HepG2 (cell line): ENCODE measurements around the gene DPEP3.

Experiments
- CTCF ChIP-seq: sonication (generic); formaldehyde crosslinking; IDR thresholded peaks from 2 replicates; pipeline ENCODE4 v1.5.0; 2020; ENCODE audit warnings: mild to moderate bottlenecking, missing genetic modification reagents, moderate library complexity
- E2F5 ChIP-seq: sonication (generic); formaldehyde crosslinking; conservative IDR thresholded peaks from 2 replicates; pipeline ENCODE4 v1.4.0; 2020; ENCODE audit warnings: missing genetic modification reagents
- EHMT2 ChIP-seq: fragments of 200-600 bp; sonication (generic); IDR thresholded peaks from 2 replicates; pipeline ENCODE4 v1.7.0; 2017; ENCODE audit warnings: antibody characterized with exemption, low read depth, low read length, borderline replicate concordance
- ETV6 ChIP-seq: sonication (generic); formaldehyde crosslinking; conservative IDR thresholded peaks from 2 replicates; pipeline ENCODE4 v1.4.0; 2020; ENCODE audit warnings: missing genetic modification reagents
- JARID2 ChIP-seq: sonication (generic); formaldehyde crosslinking; IDR thresholded peaks from 2 replicates; pipeline ENCODE4 v1.8.1; 2023; ENCODE audit warnings: missing genetic modification reagents, inconsistent platforms; ENCODE audit not compliant: insufficient replicate concordance
- MYC ChIP-seq: sonication (generic); formaldehyde crosslinking; IDR thresholded peaks from 2 replicates; pipeline ENCODE4 v1.9.0; 2021; ENCODE audit warnings: missing genetic modification reagents, borderline replicate concordance
- PHF8 ChIP-seq: sonication (generic); formaldehyde crosslinking; IDR thresholded peaks from 2 replicates; pipeline ENCODE4 v1.5.0; 2020; ENCODE audit warnings: missing genetic modification reagents
- POLR2AphosphoS5 ChIP-seq: IDR thresholded peaks from 2 replicates; pipeline ENCODE4 v1.6.1; 2012; ENCODE audit warnings: low read depth, low read length
- TRIM24 ChIP-seq: sonication (generic); formaldehyde crosslinking; IDR thresholded peaks from 2 replicates; pipeline ENCODE4 v1.8.0; 2022; ENCODE audit warnings: mild to moderate bottlenecking, missing genetic modification reagents
- ZBTB38 ChIP-seq: sonication (generic); formaldehyde crosslinking; IDR thresholded peaks from 2 replicates; pipeline ENCODE4 v1.5.1; 2020; ENCODE audit warnings: mild to moderate bottlenecking, missing genetic modification reagents
- ZKSCAN8 ChIP-seq: IDR thresholded peaks from 2 replicates; pipeline ENCODE4 v1.6.1; 2016; ENCODE audit warnings: borderline replicate concordance, missing genetic modification reagents, missing compliant biosample characterization
- ZNF18 ChIP-seq: sonication (generic); formaldehyde crosslinking; IDR thresholded peaks from 2 replicates; pipeline ENCODE4 v1.8.0; 2022; ENCODE audit warnings: mild to moderate bottlenecking, missing genetic modification reagents; ENCODE audit not compliant: insufficient replicate concordance
- ZNF747 ChIP-seq: sonication (generic); formaldehyde crosslinking; IDR thresholded peaks from 2 replicates; pipeline ENCODE4 v1.8.1; 2023; ENCODE audit warnings: missing genetic modification reagents, mild to moderate bottlenecking, borderline replicate concordance
- ZSCAN21 ChIP-seq: sonication (generic); formaldehyde crosslinking; IDR thresholded peaks from 2 replicates; pipeline ENCODE4 v1.8.0; 2022; ENCODE audit warnings: mild to moderate bottlenecking, missing genetic modification reagents, moderate library complexity, borderline replicate concordance

- TF ChIP-seq ZNF747 (CRISPR knock-in tag) (no peak), ZKSCAN8 (no peak), CTCF (CRISPR knock-in tag) (no peak), POLR2AphosphoS5 (no peak), E2F5 (CRISPR knock-in tag) (no peak), TRIM24 (CRISPR knock-in tag) (no peak), ZBTB38 (CRISPR knock-in tag) (0 out of 2 replicates have a peak, but pooled peaks have one; percentile 14), ETV6 (CRISPR knock-in tag) (no peak), ZNF18 (CRISPR knock-in tag) (no peak), EHMT2 (no peak), MYC (no peak), PHF8 (CRISPR knock-in tag) (no peak), ZSCAN21 (CRISPR knock-in tag) (no peak), JARID2 (CRISPR knock-in tag) (no peak)
These were observed 1.9 kb upstream of the DPEP3 start for GRCh38 chr16:67982011-67982696.
